ENCODE measurements around the gene UBAC1. TPM values are rescaled to one million over a fixed set of nuclear protein-coding genes. Genes with fewer than 3 reads are reported as not detected.
"Not testable (repeated sequence)": the region's sequence is repeated elsewhere in the genome, so short reads cannot be mapped to it uniquely, and the experiment has no call there.

UBAC1 gene
- total RNA-seq, 2 donors from 2014 or later = 54.9 to 66.5 TPM

DNA sequence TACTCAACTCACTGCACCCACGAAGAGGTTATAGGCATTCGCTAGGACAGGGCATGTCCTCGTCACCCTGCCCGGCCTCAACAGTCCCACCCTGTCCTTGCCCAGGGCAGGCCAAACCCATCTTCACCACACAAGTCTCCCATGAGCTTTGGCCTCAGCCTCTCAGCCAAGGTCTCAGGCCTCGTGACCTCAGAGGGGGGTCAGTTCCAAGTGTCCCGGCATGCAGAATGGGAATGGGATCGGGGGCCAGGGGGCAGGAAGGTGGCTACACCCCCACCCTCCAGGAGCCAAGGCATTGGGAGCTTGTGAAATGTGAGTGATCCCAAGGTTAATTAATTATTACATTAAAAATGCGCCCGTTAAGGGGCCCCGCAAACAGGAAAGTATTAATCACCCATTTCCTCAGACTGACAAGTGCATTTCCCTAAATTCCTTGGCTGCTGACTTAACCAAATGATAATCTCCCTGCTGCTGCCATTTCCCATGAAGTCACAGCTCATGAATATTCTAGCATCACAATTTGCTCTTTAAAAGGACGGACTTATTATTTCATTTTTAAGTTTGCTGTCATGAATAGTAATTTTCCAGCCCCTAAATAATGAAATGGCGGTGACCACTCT lies 8.0 kb upstream of the UBAC1 start:
- Histone ChIP-seq H3K27me3 (no peaks in the 10 kb centered on the region), H3K4me3 (no peak overlapping the region), H3K9me3 (no peaks in the 10 kb centered on the region), H3K36me3 (no peaks in the 10 kb centered on the region), H3K4me1 (no peaks in the 10 kb centered on the region), H3K9ac (ENCODE audit: low read depth in 2 of 2, low read length in 2 of 2) (no peak overlapping the region), H3K27ac (no peak overlapping the region)
- intact Hi-C loops (cut with DNase I) = loop anchor here (2.0 kb wide), 1 partner anchor 154 kb away; no protein-coding TSS in a partner anchor
- TF ChIP-seq, protein P1, sequence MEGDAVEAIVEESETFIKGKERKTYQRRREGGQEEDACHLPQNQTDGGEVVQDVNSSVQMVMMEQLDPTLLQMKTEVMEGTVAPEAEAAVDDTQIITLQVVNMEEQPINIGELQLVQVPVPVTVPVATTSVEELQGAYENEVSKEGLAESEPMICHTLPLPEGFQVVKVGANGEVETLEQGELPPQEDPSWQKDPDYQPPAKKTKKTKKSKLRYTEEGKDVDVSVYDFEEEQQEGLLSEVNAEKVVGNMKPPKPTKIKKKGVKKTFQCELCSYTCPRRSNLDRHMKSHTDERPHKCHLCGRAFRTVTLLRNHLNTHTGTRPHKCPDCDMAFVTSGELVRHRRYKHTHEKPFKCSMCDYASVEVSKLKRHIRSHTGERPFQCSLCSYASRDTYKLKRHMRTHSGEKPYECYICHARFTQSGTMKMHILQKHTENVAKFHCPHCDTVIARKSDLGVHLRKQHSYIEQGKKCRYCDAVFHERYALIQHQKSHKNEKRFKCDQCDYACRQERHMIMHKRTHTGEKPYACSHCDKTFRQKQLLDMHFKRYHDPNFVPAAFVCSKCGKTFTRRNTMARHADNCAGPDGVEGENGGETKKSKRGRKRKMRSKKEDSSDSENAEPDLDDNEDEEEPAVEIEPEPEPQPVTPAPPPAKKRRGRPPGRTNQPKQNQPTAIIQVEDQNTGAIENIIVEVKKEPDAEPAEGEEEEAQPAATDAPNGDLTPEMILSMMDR (IDR thresholded peaks at IDR 0.05) = no peak
- DNase-seq = no peak

DNA sequence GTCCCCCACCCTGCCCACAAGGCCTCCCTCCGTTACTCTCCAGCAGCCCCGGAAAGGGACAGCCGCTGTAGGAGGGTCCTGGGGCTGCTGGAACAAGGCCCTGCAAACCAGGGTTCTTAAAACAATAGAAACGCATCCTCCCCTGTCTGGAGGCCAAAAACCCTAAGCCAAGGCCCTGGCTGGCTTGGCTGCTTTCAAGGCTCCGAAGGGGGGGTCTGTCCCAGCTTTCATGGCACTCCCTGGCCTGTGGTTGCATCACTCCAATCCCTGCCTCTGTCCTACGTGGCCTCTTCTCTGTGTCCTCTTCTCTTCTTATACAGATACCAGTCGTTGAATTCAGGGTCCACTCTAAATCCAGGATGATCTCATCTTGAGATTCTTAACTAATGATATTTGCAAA lies 7.4 kb upstream of the UBAC1 start:
- Histone ChIP-seq H3K9ac (ENCODE audit: low read depth in 2 of 2, low read length in 2 of 2) (no peak overlapping the region), H3K36me3 (no peaks in the 10 kb centered on the region), H3K27ac (no peak overlapping the region), H3K27me3 (no peaks in the 10 kb centered on the region), H3K4me3 (no peak overlapping the region), H3K4me1 (no peaks in the 10 kb centered on the region), H3K9me3 (no peaks in the 10 kb centered on the region)
- intact Hi-C loops (cut with DNase I) = loop anchor here (2.0 kb wide), 1 partner anchor 154 kb away; no protein-coding TSS in a partner anchor
- DNase-seq = no peak
- TF ChIP-seq, protein P1 (IDR thresholded peaks at IDR 0.05) = no peak

DNA sequence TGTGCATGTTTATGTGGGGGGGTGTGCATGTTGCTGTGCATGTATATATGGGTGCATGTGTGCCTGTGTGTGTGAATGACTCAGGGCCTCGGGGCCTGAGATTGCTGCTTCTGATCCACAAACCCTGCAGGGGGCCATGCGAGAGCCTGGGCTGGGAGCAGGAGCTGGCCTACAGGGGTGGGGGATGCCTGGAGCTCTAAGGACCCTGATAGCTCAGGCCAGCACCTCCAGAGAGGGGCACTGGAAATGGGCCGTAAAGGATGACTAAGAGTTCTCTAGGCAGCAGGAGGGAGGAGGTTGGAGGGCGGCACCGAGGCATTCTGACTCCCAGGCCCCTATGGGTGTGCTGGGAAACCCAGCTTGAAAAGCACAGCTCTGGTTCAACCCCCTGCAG lies 6.9 kb upstream of the UBAC1 start:
- DNase-seq = no peak
- H3K36me3 ChIP-seq = no peaks in the 10 kb centered on the region

DNA sequence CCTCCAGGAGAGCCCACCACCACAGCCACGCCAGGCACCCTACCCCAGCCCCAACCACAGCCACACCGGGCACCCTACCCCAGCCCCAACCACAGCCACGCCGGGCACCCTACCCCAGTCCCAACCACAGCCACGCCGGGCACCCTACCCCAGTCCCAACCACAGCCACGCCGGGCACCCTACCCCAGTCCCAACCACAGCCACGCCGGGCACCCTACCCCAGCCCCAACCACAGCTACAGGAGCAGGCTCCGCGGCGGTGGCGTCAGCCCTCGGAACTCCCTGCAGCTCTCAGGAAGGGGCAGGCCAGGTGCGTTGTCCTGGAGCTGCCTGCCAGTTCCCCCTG lies 5.7 kb upstream of the UBAC1 start:
- H3K27me3 ChIP-seq; DNase-seq; H3K9ac ChIP-seq (ENCODE audit: low read depth in 2 of 2, low read length in 2 of 2); intact Hi-C loops (cut with DNase I); H3K4me1 ChIP-seq; H3K36me3 ChIP-seq; H3K27ac ChIP-seq; H3K9me3 ChIP-seq; H3K4me3 ChIP-seq: not testable (repeated sequence)

More for the DNA sequence above, 6.9 kb upstream of the UBAC1 start:
- H3K27ac ChIP-seq = no peak overlapping the region
- no peaks in the 10 kb centered on the region for H3K9me3 ChIP-seq
- TF ChIP-seq, protein P1 (IDR thresholded peaks at IDR 0.05) = no peak
- H3K9ac ChIP-seq (ENCODE audit: low read depth in 2 of 2, low read length in 2 of 2) = no peak overlapping the region
- no peak overlapping the region for H3K4me3 ChIP-seq
- no peaks in the 10 kb centered on the region for H3K4me1 ChIP-seq
- H3K27me3 ChIP-seq = no peaks in the 10 kb centered on the region
- intact Hi-C loops (cut with DNase I) = loop anchor here (2.0 kb wide), 1 partner anchor 155 kb away; no protein-coding TSS in a partner anchor

DNA sequence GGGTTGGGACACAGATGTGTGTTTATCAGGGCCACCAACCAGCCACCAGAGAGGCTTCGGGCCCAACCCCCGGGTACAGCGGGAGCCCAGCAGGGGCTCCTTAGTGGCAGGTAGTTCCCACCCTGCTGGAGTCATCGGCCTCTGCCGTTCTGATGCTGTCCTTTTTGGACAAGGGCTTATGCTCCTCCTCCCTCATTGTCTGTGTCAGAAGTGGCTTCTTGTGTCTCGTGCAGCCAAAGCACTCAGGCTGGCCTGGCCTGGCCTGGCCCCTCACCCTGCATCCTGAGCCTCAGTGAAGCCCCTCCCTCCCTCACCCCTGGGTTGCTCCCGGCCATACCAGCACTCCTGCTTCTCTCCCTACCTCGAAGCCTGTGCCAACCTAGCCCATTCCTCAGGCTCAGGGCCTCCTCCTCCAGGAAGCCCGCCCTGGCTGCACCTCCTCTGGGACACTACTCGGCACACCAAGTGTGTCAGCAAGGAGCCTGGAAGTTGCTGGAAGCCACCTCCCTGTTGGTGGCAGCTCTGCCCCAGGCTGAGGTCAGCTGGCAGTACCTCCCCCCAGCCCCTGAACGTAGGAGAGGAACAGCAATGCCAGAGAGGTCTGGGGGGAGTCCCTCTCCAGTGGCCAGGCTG lies 4.1 kb upstream of the UBAC1 start:
- TF ChIP-seq, protein P1 (IDR thresholded peaks at IDR 0.05) = no peak
- Histone ChIP-seq H3K4me3 (no peak overlapping the region), H3K9me3 (no peaks in the 10 kb centered on the region), H3K9ac (ENCODE audit: low read depth in 2 of 2, low read length in 2 of 2) (no peak overlapping the region), H3K4me1 (peaks cover 2% of the 10 kb centered on the region), H3K27me3 (no peaks in the 10 kb centered on the region), H3K36me3 (no peaks in the 10 kb centered on the region), H3K27ac (no peak overlapping the region)
- no peak for DNase-seq
- intact Hi-C loops (cut with DNase I) = no loop called here

DNA sequence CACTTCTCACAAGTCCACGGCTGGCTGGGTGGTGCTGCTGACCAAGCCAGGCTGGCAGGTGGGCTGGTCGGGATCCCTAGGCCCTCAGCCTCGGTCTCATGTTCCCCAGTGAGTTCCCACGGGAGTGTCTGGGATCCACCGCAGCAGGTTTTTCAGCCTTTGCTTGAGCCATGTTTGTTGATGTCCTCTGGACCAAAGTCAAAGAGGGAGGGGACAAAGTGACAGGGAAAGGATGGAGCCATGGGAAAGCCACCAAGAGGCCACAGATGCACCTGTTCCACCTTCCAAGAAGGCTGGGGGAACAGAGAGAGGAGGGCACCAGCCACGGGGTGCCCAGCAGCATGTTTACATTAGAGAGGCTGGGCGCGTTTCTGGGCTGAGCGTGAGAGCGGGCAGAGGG lies 2.8 kb upstream of the UBAC1 start:
- Histone ChIP-seq H3K27me3 (no peaks in the 10 kb centered on the region), H3K27ac (no peak overlapping the region), H3K4me1 (peaks cover 9% of the 10 kb centered on the region), H3K4me3 (no peak overlapping the region), H3K9me3 (no peaks in the 10 kb centered on the region), H3K36me3 (no peaks in the 10 kb centered on the region), H3K9ac (ENCODE audit: low read depth in 2 of 2, low read length in 2 of 2) (no peak overlapping the region)
- no peak for DNase-seq
- intact Hi-C loops (cut with DNase I) = no loop called here
- TF ChIP-seq, protein P1 (IDR thresholded peaks at IDR 0.05) = no peak

Data from colonic mucosa (tissue), 4 donors.